Measurements from ENCODE around the gene ELAVL2. TPM values are rescaled to one million over a fixed set of nuclear protein-coding genes. Genes with fewer than 3 reads are reported as not detected.

ELAVL2 gene
- total RNA-seq, 3 donors from 2014 or later, result 0.59 to 1.1 (median 0.66) TPM

- H3K36me3 ChIP-seq, result no peaks in the 10 kb centered on the region
- H3K4me1 ChIP-seq, result peaks cover 0 to 13% of the 10 kb centered on the region in 2 donors
- H3K27me3 ChIP-seq, result no peaks in the 10 kb centered on the region
- no peak overlapping the region for H3K4me3 ChIP-seq
- no peak overlapping the region for H3K27ac ChIP-seq
- DNase-seq (ENCODE audit: low spot score in 2 of 2), result peak in 1 of 2 donors; percentile 81
- intact Hi-C loops (cut with DNase I; ENCODE audit: low total_unique reads), result no loop called here
- H3K9me3 ChIP-seq, result no peaks in the 10 kb centered on the region
- TF ChIP-seq, protein P1, sequence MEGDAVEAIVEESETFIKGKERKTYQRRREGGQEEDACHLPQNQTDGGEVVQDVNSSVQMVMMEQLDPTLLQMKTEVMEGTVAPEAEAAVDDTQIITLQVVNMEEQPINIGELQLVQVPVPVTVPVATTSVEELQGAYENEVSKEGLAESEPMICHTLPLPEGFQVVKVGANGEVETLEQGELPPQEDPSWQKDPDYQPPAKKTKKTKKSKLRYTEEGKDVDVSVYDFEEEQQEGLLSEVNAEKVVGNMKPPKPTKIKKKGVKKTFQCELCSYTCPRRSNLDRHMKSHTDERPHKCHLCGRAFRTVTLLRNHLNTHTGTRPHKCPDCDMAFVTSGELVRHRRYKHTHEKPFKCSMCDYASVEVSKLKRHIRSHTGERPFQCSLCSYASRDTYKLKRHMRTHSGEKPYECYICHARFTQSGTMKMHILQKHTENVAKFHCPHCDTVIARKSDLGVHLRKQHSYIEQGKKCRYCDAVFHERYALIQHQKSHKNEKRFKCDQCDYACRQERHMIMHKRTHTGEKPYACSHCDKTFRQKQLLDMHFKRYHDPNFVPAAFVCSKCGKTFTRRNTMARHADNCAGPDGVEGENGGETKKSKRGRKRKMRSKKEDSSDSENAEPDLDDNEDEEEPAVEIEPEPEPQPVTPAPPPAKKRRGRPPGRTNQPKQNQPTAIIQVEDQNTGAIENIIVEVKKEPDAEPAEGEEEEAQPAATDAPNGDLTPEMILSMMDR (IDR thresholded peaks at IDR 0.05), result no peak
- TF ChIP-seq POLR2A (IDR thresholded peaks at IDR 0.05) (no peak), POLR2AphosphoS5 (IDR thresholded peaks at IDR 0.05) (no peak)
Observed at GRCh38 chr9:23769307-23769935, 56.6 kb downstream of the ELAVL2 start.

- no peak for DNase-seq (ENCODE audit: low spot score in 2 of 2)
- no peak for TF ChIP-seq POLR2A (IDR thresholded peaks at IDR 0.05)
- TF ChIP-seq, protein P1 (IDR thresholded peaks at IDR 0.05), result no peak
- TF ChIP-seq POLR2AphosphoS5 (IDR thresholded peaks at IDR 0.05), result no peak
- H3K4me1 ChIP-seq, result peaks cover 0 to 13% of the 10 kb centered on the region in 2 donors
- no peaks in the 10 kb centered on the region for H3K36me3 ChIP-seq
- no peak overlapping the region for H3K27ac ChIP-seq
- no peak overlapping the region for H3K4me3 ChIP-seq
- H3K27me3 ChIP-seq, result no peaks in the 10 kb centered on the region
- intact Hi-C loops (cut with DNase I; ENCODE audit: low total_unique reads), result no loop called here
- no peaks in the 10 kb centered on the region for H3K9me3 ChIP-seq
Observed at GRCh38 chr9:23768861-23769260, 57.2 kb downstream of the ELAVL2 start.

DNA sequence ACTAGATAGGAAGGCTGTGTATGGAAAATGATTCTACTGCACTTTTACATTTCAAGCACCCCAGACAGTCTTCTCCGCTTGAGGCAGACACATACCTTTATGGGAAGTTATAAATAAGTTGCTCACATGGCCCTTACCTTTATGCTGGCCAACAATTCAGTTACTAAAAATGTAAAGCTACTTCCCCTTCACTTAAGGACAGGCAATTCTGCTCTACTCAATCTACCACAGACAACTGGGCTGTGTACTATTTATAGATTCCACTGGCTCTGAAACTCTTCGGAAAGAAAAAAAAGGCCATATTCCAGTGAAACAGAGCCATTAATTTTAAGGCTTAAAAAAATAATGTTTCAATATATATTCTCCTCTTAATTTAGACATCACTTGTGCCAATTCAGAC, 59.4 kb downstream of the ELAVL2 start:
- Histone ChIP-seq H3K27ac (no peak overlapping the region), H3K9me3 (no peaks in the 10 kb centered on the region), H3K4me3 (no peak overlapping the region), H3K4me1 (peaks cover 0 to 13% of the 10 kb centered on the region in 2 donors), H3K27me3 (no peaks in the 10 kb centered on the region), H3K36me3 (no peaks in the 10 kb centered on the region)
- TF ChIP-seq POLR2AphosphoS5 (IDR thresholded peaks at IDR 0.05), result no peak
- TF ChIP-seq POLR2A (IDR thresholded peaks at IDR 0.05), result no peak
- TF ChIP-seq, protein P1 (IDR thresholded peaks at IDR 0.05), result no peak
- DNase-seq (ENCODE audit: low spot score in 2 of 2), result no peak
- intact Hi-C loops (cut with DNase I; ENCODE audit: low total_unique reads), result no loop called here

DNA sequence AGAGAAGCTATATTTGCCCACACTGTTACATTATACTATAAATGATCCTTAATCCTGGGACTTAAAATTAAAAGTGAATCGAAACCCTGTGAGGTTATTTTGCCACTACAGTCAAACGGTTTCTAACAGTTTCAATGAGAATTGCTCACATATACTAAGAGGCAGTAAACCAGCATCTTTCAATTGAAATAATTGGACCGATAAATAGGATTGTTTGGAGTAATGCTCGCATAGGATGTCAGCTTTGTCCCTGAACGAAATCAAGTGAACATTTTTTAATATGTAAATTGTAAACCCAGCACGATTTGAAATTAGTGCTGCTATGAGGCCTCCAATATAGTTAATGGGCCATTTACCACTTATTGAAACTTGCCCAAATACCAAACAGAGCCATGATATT, 60.5 kb downstream of the ELAVL2 start:
- Histone ChIP-seq H3K27me3 (no peaks in the 10 kb centered on the region), H3K4me3 (no peak overlapping the region), H3K36me3 (no peaks in the 10 kb centered on the region), H3K9me3 (no peaks in the 10 kb centered on the region), H3K4me1 (peaks cover 0 to 13% of the 10 kb centered on the region in 2 donors), H3K27ac (no peak overlapping the region)
- intact Hi-C loops (cut with DNase I; ENCODE audit: low total_unique reads), result no loop called here
- DNase-seq (ENCODE audit: low spot score in 2 of 2), result no peak
- TF ChIP-seq POLR2A (IDR thresholded peaks at IDR 0.05), result no peak
- TF ChIP-seq, protein P1 (IDR thresholded peaks at IDR 0.05), result no peak

DNA sequence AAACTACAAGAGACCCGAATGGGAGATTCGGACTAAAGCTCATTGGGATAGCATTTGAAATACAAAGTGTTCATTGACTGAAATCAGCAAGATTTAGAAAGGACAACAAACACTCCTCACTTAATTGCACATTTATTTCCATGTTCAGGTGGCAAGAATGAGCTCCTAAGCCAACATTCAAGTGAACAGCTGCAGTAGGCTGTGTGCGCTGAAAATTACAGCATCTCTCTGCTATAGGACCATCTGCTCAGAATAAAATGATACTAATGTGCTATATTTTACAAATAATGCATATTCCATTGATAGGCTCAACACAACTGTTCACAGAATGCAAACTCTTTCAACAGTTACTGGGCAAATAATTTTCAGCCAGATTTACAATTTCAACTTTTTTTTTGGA, 61.8 kb downstream of the ELAVL2 start:
- Histone ChIP-seq H3K27ac (no peak overlapping the region), H3K4me3 (no peak overlapping the region), H3K27me3 (no peaks in the 10 kb centered on the region), H3K36me3 (no peaks in the 10 kb centered on the region), H3K9me3 (no peaks in the 10 kb centered on the region), H3K4me1 (peaks cover 0 to 3% of the 10 kb centered on the region in 2 donors)
- TF ChIP-seq, protein P1 (IDR thresholded peaks at IDR 0.05), result no peak
- TF ChIP-seq POLR2AphosphoS5 (IDR thresholded peaks at IDR 0.05), result no peak
- no peak for TF ChIP-seq POLR2A (IDR thresholded peaks at IDR 0.05)
- DNase-seq (ENCODE audit: low spot score in 2 of 2), result no peak
- intact Hi-C loops (cut with DNase I; ENCODE audit: low total_unique reads), result no loop called here
